Measurements from ENCODE around the gene CNTN5.

Gene CNTN5

GRCh38 chr11:99920956-99921355 is 900.2 kb downstream of the CNTN5 start:
- Histone ChIP-seq H2BK5ac (ENCODE audit: low read depth, low read length, poor library complexity) (no peak overlapping the region), H3K14ac (ENCODE audit: low read length) (no peak overlapping the region), H2AFZ (ENCODE audit: insufficient read depth, low read length, poor library complexity) (no peak overlapping the region), H3K4me3 (ENCODE audit: low read depth, low read length) (no peak overlapping the region), H3K79me2 (ENCODE audit: control insufficient read depth, insufficient read depth, low read length, poor library complexity) (no peaks in the 10 kb centered on the region), H4K8ac (ENCODE audit: low read depth, low read length) (no peak overlapping the region), H3K23ac (ENCODE audit: low read length) (no peak overlapping the region), H4K12ac (ENCODE audit: low read depth, low read length) (no peak overlapping the region), H3K36me3 (ENCODE audit: control insufficient read depth in 1 of 2, insufficient read depth in 2 of 2, low read length in 2 of 2) (no peaks in the 10 kb centered on the region), H3K27ac (ENCODE audit: low read depth, low read length) (no peak overlapping the region), H4K91ac (ENCODE audit: low read depth, low read length) (no peak overlapping the region), H2BK120ac (ENCODE audit: insufficient read depth, low read length, poor library complexity) (no peak overlapping the region), H3K4me1 (ENCODE audit: control insufficient read depth in 1 of 2, insufficient read depth in 2 of 2, low read length in 2 of 2) (no peaks in the 10 kb centered on the region), H3K79me1 (ENCODE audit: low read length) (no peaks in the 10 kb centered on the region), H2BK12ac (ENCODE audit: low read length) (no peak overlapping the region), H3K4ac (ENCODE audit: low read depth, low read length) (no peak overlapping the region), H3K27me3 (ENCODE audit: insufficient read depth, low read length) (no peaks in the 10 kb centered on the region), H3K9me3 (ENCODE audit: insufficient read depth, low read depth, low read length) (peaks cover 2% of the 10 kb centered on the region), H2AK5ac (ENCODE audit: low read length) (no peak overlapping the region), H3K9ac (ENCODE audit: low read length) (no peak overlapping the region), H3K18ac (ENCODE audit: low read length) (no peak overlapping the region), H3K4me2 (ENCODE audit: low read length) (no peak overlapping the region)
- DNase-seq, result no peak
- WGBS (ENCODE audit: extremely low coverage, insufficient coverage, insufficient read length), result no CpG with 5 or more reads among the region's 3 CpGs

DNA sequence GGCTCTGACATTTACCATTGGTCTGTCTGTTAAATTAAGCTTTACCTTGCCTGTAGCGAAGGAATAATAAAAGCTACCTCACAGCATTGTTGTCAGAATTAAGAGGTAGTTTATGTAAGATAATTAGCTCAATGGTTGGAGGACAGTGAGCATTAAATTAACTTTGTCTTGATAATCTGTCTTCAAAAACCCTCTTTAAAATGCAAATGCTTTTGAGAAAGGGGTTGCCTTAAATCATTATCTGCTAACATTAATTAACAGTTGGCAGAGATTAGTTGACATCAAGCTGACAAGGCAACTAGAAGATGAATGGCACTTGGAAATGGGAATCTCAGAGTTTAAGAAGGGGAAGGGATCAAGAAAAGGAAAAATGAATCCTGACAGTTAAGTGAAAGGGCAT is 905.2 kb downstream of the CNTN5 start:
- no peak overlapping the region for H4K91ac ChIP-seq (ENCODE audit: low read depth, low read length)
- H3K4ac ChIP-seq (ENCODE audit: low read depth, low read length), result no peak overlapping the region
- H3K36me3 ChIP-seq (ENCODE audit: control insufficient read depth in 1 of 2, insufficient read depth in 2 of 2, low read length in 2 of 2), result no peaks in the 10 kb centered on the region
- H2BK120ac ChIP-seq (ENCODE audit: insufficient read depth, low read length, poor library complexity), result no peak overlapping the region
- WGBS (ENCODE audit: extremely low coverage, insufficient coverage, insufficient read length), result no CpG with 5 or more reads among the region's 1 CpG
- H4K12ac ChIP-seq (ENCODE audit: low read depth, low read length), result no peak overlapping the region
- H3K79me2 ChIP-seq (ENCODE audit: control insufficient read depth, insufficient read depth, low read length, poor library complexity), result no peaks in the 10 kb centered on the region
- H3K4me3 ChIP-seq (ENCODE audit: low read depth, low read length), result no peak overlapping the region
- no peak overlapping the region for H2AFZ ChIP-seq (ENCODE audit: insufficient read depth, low read length, poor library complexity)
- H3K4me1 ChIP-seq (ENCODE audit: control insufficient read depth in 1 of 2, insufficient read depth in 2 of 2, low read length in 2 of 2), result no peaks in the 10 kb centered on the region
- H3K23ac ChIP-seq (ENCODE audit: low read length), result no peak overlapping the region
- no peak overlapping the region for H2BK5ac ChIP-seq (ENCODE audit: low read depth, low read length, poor library complexity)
- no peak overlapping the region for H2BK12ac ChIP-seq (ENCODE audit: low read length)
- no peak overlapping the region for H3K9ac ChIP-seq (ENCODE audit: low read length)
- peaks cover 3% of the 10 kb centered on the region for H3K9me3 ChIP-seq (ENCODE audit: insufficient read depth, low read depth, low read length)
- H3K27ac ChIP-seq (ENCODE audit: low read depth, low read length), result no peak overlapping the region
- H3K18ac ChIP-seq (ENCODE audit: low read length), result no peak overlapping the region
- no peak overlapping the region for H4K8ac ChIP-seq (ENCODE audit: low read depth, low read length)
- H2AK5ac ChIP-seq (ENCODE audit: low read length), result no peak overlapping the region
- DNase-seq, result no peak
- H3K79me1 ChIP-seq (ENCODE audit: low read length), result no peaks in the 10 kb centered on the region
- H3K4me2 ChIP-seq (ENCODE audit: low read length), result no peak overlapping the region
- H3K14ac ChIP-seq (ENCODE audit: low read length), result no peak overlapping the region
- no peaks in the 10 kb centered on the region for H3K27me3 ChIP-seq (ENCODE audit: insufficient read depth, low read length)

- WGBS (ENCODE audit: extremely low coverage, insufficient coverage, insufficient read length), result no CpG with 5 or more reads among the region's 2 CpGs
- Histone ChIP-seq H3K4me2 (ENCODE audit: low read length) (no peak overlapping the region), H2AK5ac (ENCODE audit: low read length) (no peak overlapping the region), H2BK5ac (ENCODE audit: low read depth, low read length, poor library complexity) (no peak overlapping the region), H4K12ac (ENCODE audit: low read depth, low read length) (no peak overlapping the region), H3K27me3 (ENCODE audit: insufficient read depth, low read length) (no peaks in the 10 kb centered on the region), H3K14ac (ENCODE audit: low read length) (no peak overlapping the region), H3K79me2 (ENCODE audit: control insufficient read depth, insufficient read depth, low read length, poor library complexity) (no peaks in the 10 kb centered on the region), H3K4me3 (ENCODE audit: low read depth, low read length) (no peak overlapping the region), H3K23ac (ENCODE audit: low read length) (no peak overlapping the region), H4K91ac (ENCODE audit: low read depth, low read length) (no peak overlapping the region), H3K36me3 (ENCODE audit: control insufficient read depth in 1 of 2, insufficient read depth in 2 of 2, low read length in 2 of 2) (no peaks in the 10 kb centered on the region), H2BK12ac (ENCODE audit: low read length) (no peak overlapping the region), H3K4ac (ENCODE audit: low read depth, low read length) (no peak overlapping the region), H3K4me1 (ENCODE audit: control insufficient read depth in 1 of 2, insufficient read depth in 2 of 2, low read length in 2 of 2) (no peaks in the 10 kb centered on the region), H3K9ac (ENCODE audit: low read length) (no peak overlapping the region), H4K8ac (ENCODE audit: low read depth, low read length) (no peak overlapping the region), H3K27ac (ENCODE audit: low read depth, low read length) (no peak overlapping the region), H2AFZ (ENCODE audit: insufficient read depth, low read length, poor library complexity) (no peak overlapping the region), H2BK120ac (ENCODE audit: insufficient read depth, low read length, poor library complexity) (no peak overlapping the region), H3K18ac (ENCODE audit: low read length) (no peak overlapping the region), H3K9me3 (ENCODE audit: insufficient read depth, low read depth, low read length) (peaks cover 3% of the 10 kb centered on the region), H3K79me1 (ENCODE audit: low read length) (no peaks in the 10 kb centered on the region)
- no peak for DNase-seq
Observed at GRCh38 chr11:99932684-99933083, 911.9 kb downstream of the CNTN5 start.

GRCh38 chr11:99934008-99934407 is 913.3 kb downstream of the CNTN5 start:
- Histone ChIP-seq H3K14ac (ENCODE audit: low read length) (no peak overlapping the region), H4K91ac (ENCODE audit: low read depth, low read length) (no peak overlapping the region), H3K4ac (ENCODE audit: low read depth, low read length) (no peak overlapping the region), H3K23ac (ENCODE audit: low read length) (no peak overlapping the region), H3K36me3 (ENCODE audit: control insufficient read depth in 1 of 2, insufficient read depth in 2 of 2, low read length in 2 of 2) (no peaks in the 10 kb centered on the region), H2BK5ac (ENCODE audit: low read depth, low read length, poor library complexity) (no peak overlapping the region), H3K4me2 (ENCODE audit: low read length) (no peak overlapping the region), H3K27me3 (ENCODE audit: insufficient read depth, low read length) (no peaks in the 10 kb centered on the region), H3K27ac (ENCODE audit: low read depth, low read length) (no peak overlapping the region), H3K79me1 (ENCODE audit: low read length) (no peaks in the 10 kb centered on the region), H2BK12ac (ENCODE audit: low read length) (no peak overlapping the region), H3K4me3 (ENCODE audit: low read depth, low read length) (no peak overlapping the region), H3K79me2 (ENCODE audit: control insufficient read depth, insufficient read depth, low read length, poor library complexity) (no peaks in the 10 kb centered on the region), H3K18ac (ENCODE audit: low read length) (no peak overlapping the region), H3K9ac (ENCODE audit: low read length) (no peak overlapping the region), H3K4me1 (ENCODE audit: control insufficient read depth in 1 of 2, insufficient read depth in 2 of 2, low read length in 2 of 2) (no peaks in the 10 kb centered on the region), H2AK5ac (ENCODE audit: low read length) (no peak overlapping the region), H4K12ac (ENCODE audit: low read depth, low read length) (no peak overlapping the region), H3K9me3 (ENCODE audit: insufficient read depth, low read depth, low read length) (no peaks in the 10 kb centered on the region), H2BK120ac (ENCODE audit: insufficient read depth, low read length, poor library complexity) (no peak overlapping the region), H4K8ac (ENCODE audit: low read depth, low read length) (no peak overlapping the region), H2AFZ (ENCODE audit: insufficient read depth, low read length, poor library complexity) (no peak overlapping the region)
- DNase-seq, result peak in 1 of 2 donors; percentile 5
